Kidney (tissue), 14 donors: ENCODE data around the gene LBX1. TPM values are rescaled to one million over a fixed set of nuclear protein-coding genes. Genes with fewer than 3 reads are reported as not detected.

ENCODE experiments used
- DNase-seq, 5 donors: peaks; one replicate each; pipeline ENCODE4 v3.0.0-alpha.2; 2013 to 2020
- FAIRE-seq: peaks from 2 replicates; lab custom pipeline; 2012; peaks lifted over from hg19 to GRCh38; lab: Jason Lieb, UNC
- H3K27ac ChIP-seq, 2 donors: one replicate each; pipeline ENCODE4 v1.7.0; 2013; ENCODE audit warnings: low read depth in 2 of 2, low read length in 2 of 2, inconsistent platforms in 1 of 2
- H3K27me3 ChIP-seq: one replicate; pipeline ENCODE4 v1.7.1; 2013; ENCODE audit warnings: low read length, inconsistent platforms; ENCODE audit not compliant: control insufficient read depth, insufficient read depth
- H3K36me3 ChIP-seq, 3 donors: one replicate each; pipeline versions ENCODE4 v1.7.0 to v1.7.1; 2013; ENCODE audit warnings: low read length in 3 of 3, control low read depth in 1 of 3, inconsistent platforms in 1 of 3; ENCODE audit not compliant: insufficient read depth in 3 of 3, control insufficient read depth in 2 of 3
- H3K4me1 ChIP-seq, 3 donors: one replicate each; pipeline versions ENCODE4 v1.7.0 to v1.7.1; 2013; ENCODE audit warnings: low read length in 3 of 3, inconsistent platforms in 1 of 3, low read depth in 1 of 3; ENCODE audit not compliant: control insufficient read depth in 2 of 3, insufficient read depth in 2 of 3
- H3K4me3 ChIP-seq, 3 donors: one replicate each; pipeline versions ENCODE4 v1.7.0 to v1.8.1; 2013; ENCODE audit warnings: low read length in 3 of 3, control low read depth in 1 of 3, inconsistent platforms in 1 of 3
- H3K9ac ChIP-seq, 3 donors: one replicate each; pipeline versions ENCODE4 v1.7.0 to v1.7.1; 2013; ENCODE audit warnings: low read length in 3 of 3, control low read depth in 1 of 3, inconsistent platforms in 1 of 3
- H3K9me3 ChIP-seq, 3 donors: one replicate each; pipeline versions ENCODE4 v1.7.0 to v1.7.1; 2013; ENCODE audit warnings: low read length in 3 of 3, control low read depth in 1 of 3, inconsistent platforms in 1 of 3; ENCODE audit not compliant: control insufficient read depth in 2 of 3, insufficient read depth in 1 of 3
- intact Hi-C: fragments of 100-400 bp; cut with DNase I; formaldehyde crosslinking; loops from one replicate; pipeline ENCODE4 v1.11.1; 2022
- polyA plus RNA-seq: library from polyadenylated mRNA; stranded (reverse); fragments of 350-450 nt; fragmentation: Illumina TruSeq; extraction: RNeasy Lipid Tissue Mini Kit (QIAGEN cat#74804); gene quantifications from one replicate; pipeline ENCODE4 v1.2.3, GENCODE V29; 2014; ENCODE audit warnings: low read depth, low replicate concordance; ENCODE audit not compliant: insufficient read depth
- total RNA-seq: library from RNA; stranded (reverse); fragmentation: NEBNext Ultra II Directional; extraction: Animal tissue kit (Norgen Biotek cat#: 25700); gene quantifications from one replicate; pipeline ENCODE4 v1.2.1, GENCODE V29; 2021
- TF ChIP-seq, protein P1 (sequence below): IDR thresholded peaks from 3 replicates; pipeline ENCODE4 v1.5.1; 2012; ENCODE audit warnings: mild to moderate bottlenecking, moderate library complexity, borderline replicate concordance; ENCODE audit not compliant: insufficient read depth; ENCODE audit errors: extremely low read depth
- donor health status: control.
- donor health status: control.
- donor health status: control.
- donor health status: control.
- donor health status: control.
- donor health status: DM: yes; HTN: yes; CAD: no.
- donor health status: Normal renal cell carcinoma (clear cell type).

Gene LBX1
- total and polyA plus RNA-seq, 2 donors from 2014 or later: not detected

DNA sequence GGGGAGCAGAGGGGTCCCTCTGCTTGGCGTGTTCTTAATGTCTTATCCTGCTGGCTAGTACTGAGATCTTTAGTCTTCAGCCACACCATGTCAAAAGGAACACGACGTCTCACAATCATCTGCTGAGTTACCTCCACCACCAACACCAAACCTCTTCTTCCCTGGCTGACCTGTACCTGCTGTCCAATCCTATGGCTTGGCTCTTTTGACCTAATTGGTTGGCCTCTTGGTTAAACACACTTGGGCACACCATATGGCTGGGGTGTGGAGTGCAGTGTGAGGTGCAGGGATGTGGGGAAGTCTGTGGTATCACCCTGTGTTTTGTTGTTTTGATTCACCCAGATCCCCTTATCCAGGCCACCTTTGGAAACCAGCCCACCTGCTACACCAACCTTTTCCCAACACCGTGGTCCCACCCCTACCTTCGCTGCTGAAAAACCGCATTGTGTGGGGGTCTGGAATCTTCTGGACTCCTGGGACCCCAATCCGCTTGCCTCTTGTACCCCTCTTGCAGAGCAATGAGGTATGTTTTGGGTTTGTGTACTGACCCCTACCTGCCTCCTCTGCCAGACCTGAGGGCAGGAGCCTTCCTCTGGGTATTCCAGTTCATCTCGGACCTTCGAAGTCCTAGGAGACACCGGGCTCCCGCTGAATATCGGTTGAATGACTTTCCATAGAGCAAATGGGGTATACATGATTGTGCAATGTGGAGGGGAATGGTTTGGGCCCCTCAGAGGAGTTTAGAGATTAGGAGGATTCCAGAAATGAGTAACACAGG is 2.8 kb upstream of the LBX1 start:
- DNase-seq: no peak
- peaks cover 81% of the 10 kb centered on the region for H3K27me3 ChIP-seq
- FAIRE-seq: no peak
- intact Hi-C loops: no loop called here
- TF ChIP-seq, protein P1, sequence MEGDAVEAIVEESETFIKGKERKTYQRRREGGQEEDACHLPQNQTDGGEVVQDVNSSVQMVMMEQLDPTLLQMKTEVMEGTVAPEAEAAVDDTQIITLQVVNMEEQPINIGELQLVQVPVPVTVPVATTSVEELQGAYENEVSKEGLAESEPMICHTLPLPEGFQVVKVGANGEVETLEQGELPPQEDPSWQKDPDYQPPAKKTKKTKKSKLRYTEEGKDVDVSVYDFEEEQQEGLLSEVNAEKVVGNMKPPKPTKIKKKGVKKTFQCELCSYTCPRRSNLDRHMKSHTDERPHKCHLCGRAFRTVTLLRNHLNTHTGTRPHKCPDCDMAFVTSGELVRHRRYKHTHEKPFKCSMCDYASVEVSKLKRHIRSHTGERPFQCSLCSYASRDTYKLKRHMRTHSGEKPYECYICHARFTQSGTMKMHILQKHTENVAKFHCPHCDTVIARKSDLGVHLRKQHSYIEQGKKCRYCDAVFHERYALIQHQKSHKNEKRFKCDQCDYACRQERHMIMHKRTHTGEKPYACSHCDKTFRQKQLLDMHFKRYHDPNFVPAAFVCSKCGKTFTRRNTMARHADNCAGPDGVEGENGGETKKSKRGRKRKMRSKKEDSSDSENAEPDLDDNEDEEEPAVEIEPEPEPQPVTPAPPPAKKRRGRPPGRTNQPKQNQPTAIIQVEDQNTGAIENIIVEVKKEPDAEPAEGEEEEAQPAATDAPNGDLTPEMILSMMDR: no peak
- H3K4me1 ChIP-seq: peaks cover 0 to 12% (median 0%) of the 10 kb centered on the region in 3 donors
- no peak overlapping the region for H3K4me3 ChIP-seq
- no peaks in the 10 kb centered on the region for H3K36me3 ChIP-seq
- peaks cover 0 to 2% (median 0%) of the 10 kb centered on the region in 3 donors for H3K9me3 ChIP-seq
- H3K9ac ChIP-seq: no peak overlapping the region
- no peak overlapping the region for H3K27ac ChIP-seq

DNA sequence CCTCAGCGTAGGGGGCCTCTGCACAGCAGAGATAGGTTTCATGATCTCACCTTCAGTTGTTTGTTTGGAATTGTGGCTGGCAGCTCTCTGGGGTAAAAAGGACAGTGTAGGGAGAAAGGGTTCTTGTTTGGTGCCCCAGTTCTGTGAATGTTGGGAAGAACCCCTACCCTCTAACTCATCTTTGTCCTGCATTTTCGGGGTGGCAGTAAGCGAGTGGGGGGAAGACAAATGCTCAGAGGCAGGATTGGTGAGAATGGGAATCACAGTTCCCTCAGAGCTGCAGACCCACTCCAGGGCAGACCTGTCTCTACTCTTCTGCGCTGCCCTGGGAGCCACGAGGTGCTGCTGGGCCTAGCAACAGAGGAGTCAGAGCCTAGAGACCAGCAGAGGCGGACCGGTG is 1.8 kb upstream of the LBX1 start:
- Histone ChIP-seq H3K36me3 (no peaks in the 10 kb centered on the region), H3K27ac (no peak overlapping the region), H3K9me3 (no peaks in the 10 kb centered on the region), H3K4me1 (peaks cover 0 to 15% (median 0%) of the 10 kb centered on the region in 3 donors), H3K4me3 (no peak overlapping the region), H3K27me3 (peaks cover 77% of the 10 kb centered on the region), H3K9ac (no peak overlapping the region)
- TF ChIP-seq, protein P1: no peak
- no peak for DNase-seq
- intact Hi-C loops: no loop called here
- no peak for FAIRE-seq

DNA sequence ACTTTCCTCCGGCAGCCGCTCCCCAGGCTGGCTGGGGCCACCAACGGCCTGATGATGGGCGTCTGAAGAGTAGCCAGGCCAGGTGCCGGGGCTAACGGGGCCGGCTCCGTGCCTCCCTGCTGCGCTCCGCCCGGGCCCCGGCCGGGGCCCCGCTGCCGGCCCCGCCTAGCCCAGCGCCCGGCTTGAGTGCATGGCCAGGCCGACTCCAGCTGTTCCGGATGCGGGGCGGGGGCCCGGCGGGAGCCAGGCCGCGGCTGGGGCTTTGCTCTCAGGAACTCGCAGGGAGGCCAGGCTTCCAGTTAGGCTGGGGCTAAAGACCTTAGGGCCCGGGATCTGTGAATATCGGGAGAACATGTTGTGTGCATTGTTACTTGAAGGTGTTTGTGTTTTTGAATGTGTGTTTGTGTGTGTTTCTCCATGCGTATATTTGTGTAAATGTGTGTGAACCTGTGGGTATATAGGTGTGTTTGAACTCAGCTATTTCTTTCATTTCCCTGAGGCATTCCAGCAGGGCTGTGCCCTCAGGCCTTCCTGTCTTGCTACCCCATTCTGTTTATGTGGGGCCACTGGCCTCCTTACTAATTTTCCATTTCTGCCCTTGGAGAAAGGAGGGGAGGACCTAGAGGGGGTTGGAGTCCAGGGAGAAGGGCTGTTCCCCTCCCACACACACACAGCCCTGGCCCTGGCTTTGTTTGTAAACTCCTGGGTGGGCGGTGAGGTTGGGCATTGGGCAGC is 1.1 kb upstream of the LBX1 start:
- no peaks in the 10 kb centered on the region for H3K36me3 ChIP-seq
- H3K4me1 ChIP-seq: peaks cover 0 to 20% (median 0%) of the 10 kb centered on the region in 3 donors
- no peak for FAIRE-seq
- TF ChIP-seq, protein P1: no peak
- DNase-seq: peak in 3 of 5 donors; percentile 29 to 67 (median 29)
- no peaks in the 10 kb centered on the region for H3K9me3 ChIP-seq
- intact Hi-C loops: no loop called here
- peaks cover 77% of the 10 kb centered on the region for H3K27me3 ChIP-seq
- no peak overlapping the region for H3K27ac ChIP-seq
- H3K4me3 ChIP-seq: no peak overlapping the region
- H3K9ac ChIP-seq: no peak overlapping the region
